SK-N-MC (cell line): ENCODE measurements around the gene EPB41L4A.

Experiments used
- DNase-seq: peaks from one replicate; pipeline ENCODE4 v3.0.0-alpha.2; 2011; ENCODE audit warnings: low read depth, low spot score
- H3K27ac ChIP-seq: fragments of 200-600 bp; sonication (generic); 2 replicates; pipeline ENCODE4 v1.5.1; 2016; ENCODE audit warnings: mixed run types
- H3K36me3 ChIP-seq: fragments of 200-600 bp; sonication (generic); 2 replicates; pipeline ENCODE4 v1.6.1; 2017; ENCODE audit warnings: antibody characterized with exemption, low read length, mixed read lengths; ENCODE audit not compliant: insufficient read depth
- H3K4me3 ChIP-seq: fragments of 200-600 bp; sonication (generic); 2 replicates; pipeline ENCODE4 v1.5.1; 2016
- H3K9ac ChIP-seq: fragments of 200-600 bp; sonication (generic); 2 replicates; pipeline ENCODE4 v1.8.0; 2017; ENCODE audit warnings: mixed run types, mixed read lengths; ENCODE audit not compliant: insufficient read length
- H3K9me3 ChIP-seq: fragments of 200-600 bp; sonication (generic); 2 replicates; pipeline ENCODE4 v1.6.1; 2017; ENCODE audit warnings: low read depth, mild to moderate bottlenecking, antibody characterized with exemption, low read length, moderate library complexity, mixed read lengths
- EZH2 ChIP-seq: fragments of 200-600 bp; sonication (generic); IDR thresholded peaks from one replicate; pipeline ENCODE4 v1.6.1; 2017; ENCODE audit warnings: antibody characterized with exemption
- FOXP2 ChIP-seq: optimal IDR thresholded peaks from 2 replicates; pipeline ENCODE3; 2011; ENCODE audit warnings: mild to moderate bottlenecking, moderate library complexity; ENCODE audit not compliant: insufficient read depth; ENCODE audit errors: extremely low read length, control extremely low read depth
- POLR2AphosphoS5 ChIP-seq: IDR thresholded peaks from 2 replicates; pipeline ENCODE4 v1.6.1; 2012; ENCODE audit warnings: mild to moderate bottlenecking, low read depth, low read length, borderline replicate concordance

EPB41L4A gene

DNA sequence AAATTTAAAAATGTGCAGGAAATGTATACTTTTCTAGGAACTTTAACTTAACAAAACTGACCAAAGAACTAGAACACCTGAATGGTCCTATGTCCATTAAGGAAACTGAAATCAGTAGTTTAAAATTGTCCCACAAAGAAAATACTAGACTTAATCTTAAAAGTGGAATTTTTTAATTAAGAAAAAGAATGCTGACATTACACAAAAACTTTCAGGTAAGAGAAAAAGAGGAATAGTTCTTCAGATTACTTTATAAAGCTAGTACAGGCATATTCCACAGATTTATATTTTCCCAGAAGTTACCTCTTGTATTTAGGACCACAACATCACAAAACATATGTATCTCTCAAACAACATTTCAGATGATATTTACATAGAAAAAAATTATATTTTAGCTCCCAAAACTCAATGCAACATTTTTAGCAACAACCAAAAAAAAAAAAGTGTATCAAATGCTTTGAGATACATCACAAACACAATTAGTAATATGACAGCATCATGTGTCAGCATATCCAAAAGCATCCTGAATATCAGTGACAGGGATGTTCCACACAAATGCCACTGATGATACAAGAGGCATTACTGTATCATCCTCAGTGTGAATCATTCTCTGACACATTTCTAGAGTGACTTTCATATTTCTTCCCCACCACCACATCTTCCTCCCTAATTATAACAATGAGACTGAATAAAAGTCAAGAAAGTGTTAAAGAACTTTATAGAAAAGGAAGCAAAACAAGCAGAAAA, 264.0 kb downstream of the EPB41L4A start:
- DNase-seq: no peak
- Histone ChIP-seq H3K36me3 (no peaks in the 10 kb centered on the region), H3K9me3 (no peaks in the 10 kb centered on the region), H3K27ac (no peak overlapping the region), H3K4me3 (no peak overlapping the region), H3K9ac (no peak overlapping the region)
- TF ChIP-seq FOXP2 (no peak), EZH2 (no peak), POLR2AphosphoS5 (no peak)

DNA sequence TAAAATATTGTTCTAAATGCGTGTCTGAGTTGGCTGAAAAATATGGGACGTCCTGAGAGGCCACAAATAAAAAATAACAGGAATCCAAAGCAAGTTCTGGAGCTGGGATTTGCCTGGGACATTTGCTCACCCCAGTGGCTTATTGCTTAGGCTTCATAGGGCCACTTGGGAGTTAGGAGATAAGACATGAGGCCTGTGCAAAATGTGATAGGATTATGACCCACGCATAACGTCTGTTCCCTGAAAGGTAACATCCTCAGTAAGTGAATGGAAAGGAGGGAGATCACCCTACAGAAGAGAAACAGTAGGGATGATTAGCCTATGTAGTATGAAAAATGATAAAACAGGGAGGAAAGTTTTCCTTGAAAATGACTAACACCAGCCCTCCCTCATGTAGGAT, 269.4 kb downstream of the EPB41L4A start:
- DNase-seq: no peak
- H3K9ac ChIP-seq: no peak overlapping the region
- H3K9me3 ChIP-seq: no peaks in the 10 kb centered on the region
- TF ChIP-seq EZH2 (no peak), FOXP2 (no peak), POLR2AphosphoS5 (no peak)
- no peak overlapping the region for H3K4me3 ChIP-seq
- no peaks in the 10 kb centered on the region for H3K36me3 ChIP-seq
- no peak overlapping the region for H3K27ac ChIP-seq

DNA sequence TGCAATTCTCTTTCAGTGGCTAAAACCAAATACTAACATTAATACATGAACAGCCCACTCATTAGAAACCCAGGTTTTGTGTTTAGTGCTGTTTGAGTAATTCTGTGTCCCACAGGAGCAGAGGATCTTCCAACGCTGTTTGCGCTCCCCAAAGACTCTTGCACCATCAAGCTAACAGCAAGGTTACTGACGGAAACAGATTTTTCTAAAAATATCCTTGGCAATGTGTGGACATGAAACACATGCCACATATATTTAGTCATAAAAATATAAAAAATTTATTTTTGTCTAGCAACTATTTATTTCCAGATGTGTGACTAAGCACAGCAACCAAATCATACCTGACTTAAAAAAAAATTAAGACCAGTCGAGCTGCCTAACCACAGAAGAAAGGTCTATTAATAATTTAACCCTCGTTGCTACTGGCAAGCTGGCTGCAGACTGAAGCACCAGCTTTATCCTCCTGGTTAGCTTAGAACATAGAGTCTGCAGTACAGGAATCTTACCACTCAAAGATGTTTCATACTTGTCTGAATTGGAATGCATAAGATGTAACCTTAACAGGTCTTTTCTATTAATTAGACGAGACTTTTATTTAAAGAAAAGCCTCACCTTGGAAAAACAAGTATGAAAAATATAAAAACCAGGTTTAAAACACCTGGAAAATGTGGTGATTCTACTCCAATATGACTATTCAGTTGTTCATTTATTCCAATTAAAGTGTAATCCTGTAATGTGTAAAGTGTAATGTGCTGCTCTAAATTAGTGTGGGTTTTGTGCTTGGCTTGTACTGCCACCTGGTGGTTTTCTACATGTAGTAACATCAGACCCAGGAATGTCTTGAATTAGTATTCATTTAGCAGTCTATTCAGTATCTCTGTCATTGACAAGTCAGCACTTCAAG, 272.5 kb downstream of the EPB41L4A start:
- Histone ChIP-seq H3K9me3 (no peaks in the 10 kb centered on the region), H3K9ac (no peak overlapping the region), H3K4me3 (no peak overlapping the region), H3K36me3 (no peaks in the 10 kb centered on the region), H3K27ac (no peak overlapping the region)
- DNase-seq: peak; percentile 52
- TF ChIP-seq FOXP2 (no peak), EZH2 (no peak), POLR2AphosphoS5 (no peak)

DNA sequence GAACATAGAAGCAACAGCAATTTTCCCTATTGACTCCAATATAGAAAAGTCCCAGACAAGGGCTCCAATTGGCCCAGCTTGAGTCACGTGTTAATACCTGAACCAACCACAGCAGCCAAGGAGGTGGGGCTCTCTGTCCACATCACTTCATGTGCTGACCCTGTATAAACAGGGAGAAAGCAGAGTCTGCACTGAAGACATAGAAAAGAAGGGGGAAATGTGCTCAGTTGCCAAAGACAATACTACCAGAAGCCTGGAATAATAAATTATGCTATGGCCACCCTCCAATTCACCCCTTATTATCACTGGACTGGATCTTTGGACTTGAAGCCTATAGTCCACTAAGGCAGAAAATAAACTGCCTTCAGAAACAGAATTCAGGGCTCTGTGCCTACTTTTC, 275.4 kb downstream of the EPB41L4A start:
- H3K27ac ChIP-seq: no peak overlapping the region
- no peaks in the 10 kb centered on the region for H3K36me3 ChIP-seq
- DNase-seq: no peak
- TF ChIP-seq POLR2AphosphoS5 (no peak), EZH2 (no peak), FOXP2 (no peak)
- no peaks in the 10 kb centered on the region for H3K9me3 ChIP-seq
- H3K9ac ChIP-seq: no peak overlapping the region
- H3K4me3 ChIP-seq: no peak overlapping the region

DNA sequence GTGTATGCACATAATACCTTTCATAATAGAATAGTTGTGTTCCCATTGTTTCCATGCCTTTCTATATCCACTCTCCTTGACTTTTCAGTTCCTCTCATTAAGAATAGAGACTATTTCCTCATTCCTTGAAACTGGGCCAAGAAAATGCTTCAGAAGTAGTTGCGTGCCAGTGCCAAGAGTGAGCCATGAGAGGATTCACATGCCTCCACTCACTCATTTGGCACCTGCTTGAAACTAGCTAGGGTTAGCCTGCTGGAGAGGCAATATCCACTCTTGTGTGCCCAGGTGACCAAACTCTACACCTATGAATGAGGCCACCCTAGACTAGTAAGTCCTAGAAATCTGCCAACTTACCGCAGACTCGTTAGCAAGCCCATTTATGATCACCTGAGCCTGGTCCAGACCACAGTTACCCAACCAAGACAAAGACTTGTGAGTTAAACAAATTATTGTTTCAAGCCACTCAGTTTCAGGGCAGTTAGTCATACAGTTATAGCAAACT, 276.3 kb downstream of the EPB41L4A start:
- H3K27ac ChIP-seq: no peak overlapping the region
- no peak overlapping the region for H3K9ac ChIP-seq
- H3K4me3 ChIP-seq: no peak overlapping the region
- H3K9me3 ChIP-seq: no peaks in the 10 kb centered on the region
- no peak for TF ChIP-seq EZH2
- no peak for TF ChIP-seq FOXP2
- TF ChIP-seq POLR2AphosphoS5: no peak
- H3K36me3 ChIP-seq: no peaks in the 10 kb centered on the region
- DNase-seq: no peak

DNA sequence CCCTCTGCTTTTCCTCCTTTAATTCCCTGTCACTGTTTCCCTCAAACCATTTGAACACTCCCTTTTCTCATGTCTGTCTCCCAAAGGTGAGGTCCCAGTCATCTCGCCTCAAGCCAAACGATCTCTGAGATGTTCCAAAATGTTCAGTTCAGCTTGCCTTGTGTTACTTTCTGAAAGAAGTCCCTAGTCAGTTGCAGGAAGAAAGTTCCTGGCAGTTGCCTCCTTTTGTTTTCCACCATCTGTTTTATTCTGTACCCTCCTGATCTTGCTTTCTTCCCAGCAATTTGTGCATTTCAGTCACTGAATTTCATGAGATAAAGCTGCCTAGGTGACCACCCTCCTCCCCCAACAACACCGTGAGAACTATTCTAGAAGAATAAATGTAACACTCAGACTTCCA, 277.5 kb downstream of the EPB41L4A start:
- no peak for TF ChIP-seq POLR2AphosphoS5
- no peak for TF ChIP-seq EZH2
- H3K27ac ChIP-seq: no peak overlapping the region
- H3K9ac ChIP-seq: no peak overlapping the region
- no peak overlapping the region for H3K4me3 ChIP-seq
- DNase-seq: no peak
- no peaks in the 10 kb centered on the region for H3K36me3 ChIP-seq
- H3K9me3 ChIP-seq: no peaks in the 10 kb centered on the region

DNA sequence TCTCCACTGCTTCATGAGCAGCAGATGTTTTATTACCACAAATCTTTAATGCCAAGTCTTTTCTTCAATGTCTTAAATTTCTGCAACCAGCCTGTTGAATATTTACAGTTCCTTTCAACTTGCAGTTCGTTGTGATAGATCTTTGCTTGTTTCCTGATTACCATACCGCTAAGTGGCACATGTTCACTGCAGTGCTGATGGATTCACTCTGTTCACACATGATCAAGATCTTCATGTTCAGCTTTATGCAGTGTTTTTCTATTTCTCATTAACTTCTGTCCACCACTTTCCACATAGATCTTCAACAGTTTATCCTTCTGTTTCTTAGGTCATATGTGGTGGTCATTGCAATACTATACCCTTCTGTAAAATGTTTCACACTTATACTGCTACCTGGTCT, 280.6 kb downstream of the EPB41L4A start:
- no peaks in the 10 kb centered on the region for H3K36me3 ChIP-seq
- no peak overlapping the region for H3K27ac ChIP-seq
- no peak for TF ChIP-seq EZH2
- no peak for TF ChIP-seq POLR2AphosphoS5
- TF ChIP-seq FOXP2: no peak
- no peak for DNase-seq
- no peak overlapping the region for H3K9ac ChIP-seq
- H3K9me3 ChIP-seq: no peaks in the 10 kb centered on the region
- no peak overlapping the region for H3K4me3 ChIP-seq

DNA sequence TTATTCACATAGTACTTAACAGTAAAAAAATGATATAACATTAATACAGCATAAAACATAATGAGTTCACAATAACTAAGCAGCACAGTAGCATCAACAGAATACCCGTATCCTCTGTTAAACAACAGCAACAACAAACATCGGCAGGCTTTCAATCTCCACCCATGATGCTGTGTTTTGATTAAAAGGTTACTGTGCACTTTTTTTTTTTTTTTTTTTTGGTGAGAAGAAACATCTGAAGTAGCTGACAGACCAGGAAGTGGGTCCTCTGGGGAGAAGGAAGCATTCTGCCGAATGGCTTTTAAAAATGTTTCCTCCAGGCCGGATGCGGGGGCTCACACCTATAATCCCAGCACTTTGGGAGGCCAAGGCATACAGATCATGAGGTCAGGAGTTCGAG, 282.3 kb downstream of the EPB41L4A start:
- H3K9me3 ChIP-seq: no peaks in the 10 kb centered on the region
- H3K27ac ChIP-seq: no peak overlapping the region
- no peak overlapping the region for H3K9ac ChIP-seq
- TF ChIP-seq POLR2AphosphoS5 (no peak), FOXP2 (no peak), EZH2 (no peak)
- no peak overlapping the region for H3K4me3 ChIP-seq
- DNase-seq: no peak
- no peaks in the 10 kb centered on the region for H3K36me3 ChIP-seq

DNA sequence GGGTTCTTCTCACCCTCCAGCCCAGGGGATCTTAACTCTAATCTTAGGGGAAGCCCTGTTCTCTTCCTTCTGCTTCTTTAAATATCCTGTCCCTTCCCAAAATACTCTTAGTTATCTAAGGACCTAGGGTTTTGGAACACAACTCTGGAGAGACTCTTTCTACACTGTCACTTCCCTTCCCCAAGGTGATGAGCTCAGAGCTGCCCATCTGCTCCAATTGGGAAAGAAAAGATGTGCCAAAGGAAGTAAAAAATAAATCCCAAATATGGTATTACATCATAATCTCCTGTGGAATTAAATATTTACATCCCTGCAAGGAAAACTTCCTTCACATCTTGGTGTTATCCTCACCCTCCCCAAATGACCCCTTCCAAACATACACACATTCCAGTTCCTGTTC, 291.2 kb downstream of the EPB41L4A start:
- Histone ChIP-seq H3K9ac (no peak overlapping the region), H3K36me3 (no peaks in the 10 kb centered on the region), H3K4me3 (no peak overlapping the region), H3K9me3 (no peaks in the 10 kb centered on the region), H3K27ac (no peak overlapping the region)
- TF ChIP-seq EZH2 (no peak), FOXP2 (no peak), POLR2AphosphoS5 (no peak)
- DNase-seq: no peak
